HepG2 (cell line): ENCODE results near the gene OBSL1. TPM values are rescaled to one million over a fixed set of nuclear protein-coding genes. Genes with fewer than 3 reads are reported as not detected.

Experiments used
- ATAC-seq: fragments of 200-7000 bp; cut with Tn5 transposase; 3 replicates; pipeline ENCODE4 v1.9.1; 2020; ENCODE audit warnings: mild to moderate bottlenecking, moderate library complexity
- BruUV-seq: library from RNA; stranded (reverse); fragments of 400-500 nt; replicated peaks from 2 replicates; lab custom pipeline; 2021; lab: Mats Ljungman, UMichigan
- CTCF ChIA-PET: fragments of 300-600 bp; formaldehyde crosslinking; extraction: SDS; loops from one replicate; lab custom pipeline; 2021; ENCODE audit warnings: low total read pairs, inconsistent platforms, low intra/inter-chr PET ratio; lab: Yijun Ruan, JAX
- POLR2A ChIA-PET: fragments of 350-600 bp; sonication (Branson Sonifier 250); formaldehyde crosslinking; loops from one replicate; lab custom pipeline; 2020; ENCODE audit warnings: antibody characterized with exemption, inconsistent platforms; lab: Yijun Ruan, JAX
- DNase-seq: peaks from one replicate; pipeline ENCODE4 v3.0.0-alpha.2; 2015; ENCODE audit warnings: low spot score
- FAIRE-seq: peaks from 3 replicates; lab custom pipeline; 2011; peaks lifted over from hg19 to GRCh38; lab: Jason Lieb, UNC
- H2AFZ ChIP-seq: one replicate; pipeline ENCODE4 v1.6.1; 2011; ENCODE audit warnings: low read length, inconsistent platforms
- H3K27ac ChIP-seq: fragments of 300-600 bp; 3 replicates; pipeline ENCODE4 v1.8.0; 2011; ENCODE audit warnings: mixed run types, mild to moderate bottlenecking, mixed read lengths, low read length, inconsistent platforms; ENCODE audit not compliant: insufficient read depth; ENCODE audit errors: extremely low read length
- H3K27me3 ChIP-seq, 2 experiments: fragments of 200-600 bp in 1 of 2; 2 replicates in 1 of 2; 3 replicates in 1 of 2; pipeline versions ENCODE4 v1.6.0 to v1.8.0; 2011; ENCODE audit warnings: low read length in 2 of 2, mild to moderate bottlenecking in 2 of 2, moderate library complexity in 2 of 2, inconsistent platforms in 1 of 2; ENCODE audit not compliant: insufficient read depth in 2 of 2, control insufficient read depth in 1 of 2
- H3K36me3 ChIP-seq, 2 experiments: fragments of 200-600 bp in 1 of 2; replicated peaks in 1 of 2; 2 replicates in 1 of 2; 3 replicates in 1 of 2; pipeline versions ENCODE4 v1.5.1 to v1.8.0; 2011; ENCODE audit warnings: low read length in 2 of 2, inconsistent platforms in 1 of 2; ENCODE audit not compliant: insufficient read depth in 2 of 2, control insufficient read depth in 1 of 2
- H3K4me1 ChIP-seq: 2 replicates; pipeline ENCODE4 v1.5.1; 2012; ENCODE audit warnings: low read length, inconsistent platforms; ENCODE audit not compliant: insufficient read depth
- H3K4me2 ChIP-seq: 2 replicates; pipeline ENCODE4 v1.6.0; 2011; ENCODE audit warnings: low read depth, low read length, inconsistent platforms
- H3K4me3 ChIP-seq, 3 experiments: fragments of 200-600 bp in 1 of 3; sonication (generic), shearing (Covaris generic) in 1 of 3; replicated peaks in 1 of 3; 2 replicates each; pipeline ENCODE4 v1.5.1; 2011 to 2016; ENCODE audit warnings: low read length in 3 of 3, inconsistent platforms in 2 of 3, low read depth in 2 of 3, mild to moderate bottlenecking in 2 of 3, control low read depth in 1 of 3, mixed read lengths in 1 of 3; ENCODE audit not compliant: insufficient read depth in 1 of 3
- H3K79me2 ChIP-seq: one replicate; pipeline ENCODE4 v1.6.1; 2011; ENCODE audit warnings: low read length, inconsistent platforms; ENCODE audit not compliant: insufficient read depth
- H3K9ac ChIP-seq: 2 replicates; pipeline ENCODE4 v1.6.0; 2011; ENCODE audit warnings: mild to moderate bottlenecking, low read depth, low read length, inconsistent platforms; ENCODE audit not compliant: insufficient read depth
- H3K9me3 ChIP-seq: 2 replicates; pipeline ENCODE4 v1.5.1; 2012; ENCODE audit warnings: mild to moderate bottlenecking, low read length
- H4K20me1 ChIP-seq: 2 replicates; pipeline ENCODE4 v1.6.0; 2011; ENCODE audit warnings: inconsistent platforms, mild to moderate bottlenecking, low read length, moderate library complexity; ENCODE audit not compliant: insufficient read depth
- CAMTA2 ChIP-seq: sonication (generic); formaldehyde crosslinking; IDR thresholded peaks from 2 replicates; pipeline ENCODE4 v1.4.0; 2020; ENCODE audit warnings: mild to moderate bottlenecking, missing genetic modification reagents, borderline replicate concordance
- FOXK1 ChIP-seq: sonication (generic); formaldehyde crosslinking; IDR thresholded peaks from 2 replicates; pipeline ENCODE4 v1.4.0; 2020; ENCODE audit warnings: low read depth, missing genetic modification reagents, borderline replicate concordance
- KLF6 ChIP-seq: IDR thresholded peaks from 2 replicates; pipeline ENCODE4 v1.8.0; 2016; ENCODE audit warnings: missing biosample characterization, missing genetic modification reagents
- MXI1 ChIP-seq: IDR thresholded peaks from 3 replicates; pipeline ENCODE4 v1.6.1; 2012; ENCODE audit warnings: low read depth, low read length, inconsistent platforms, borderline replicate concordance
- NR3C1 ChIP-seq: sonication (generic); formaldehyde crosslinking; IDR thresholded peaks from 2 replicates; pipeline ENCODE4 v1.4.0; 2020; ENCODE audit warnings: missing genetic modification reagents
- POLR2A ChIP-seq, 2 experiments: IDR thresholded peaks; 2 replicates each; pipeline ENCODE4 v1.6.1; 2011; ENCODE audit warnings: low read depth in 2 of 2, low read length in 2 of 2, mild to moderate bottlenecking in 1 of 2, moderate library complexity in 1 of 2; ENCODE audit not compliant: insufficient read depth in 1 of 2
- RCOR2 ChIP-seq: IDR thresholded peaks from 2 replicates; pipeline ENCODE4 v1.6.1; 2016; ENCODE audit warnings: missing biosample characterization, missing genetic modification reagents
- SIN3B ChIP-seq: fragments of 150-350 bp; IDR thresholded peaks from 2 replicates; pipeline ENCODE4 v1.6.1; 2014; ENCODE audit warnings: low read length
- SMAD1 ChIP-seq: sonication (generic); formaldehyde crosslinking; IDR thresholded peaks from 2 replicates; pipeline ENCODE4 v1.4.0; 2020; ENCODE audit warnings: missing genetic modification reagents, low read depth, mild to moderate bottlenecking, borderline replicate concordance
- SRSF1 ChIP-seq: fragments of 200-400 bp; formaldehyde crosslinking; optimal IDR thresholded peaks from 2 replicates; pipeline ENCODE3; 2017; ENCODE audit warnings: mild to moderate bottlenecking, low read depth, low read length, moderate library complexity
- TEAD3 ChIP-seq: optimal IDR thresholded peaks from 2 replicates; pipeline ENCODE3; 2016; ENCODE audit warnings: borderline replicate concordance
- ZFY ChIP-seq: sonication (generic); formaldehyde crosslinking; IDR thresholded peaks from 2 replicates; pipeline ENCODE4 v1.4.0; 2020; ENCODE audit warnings: missing genetic modification reagents
- ZNF329 ChIP-seq: sonication (generic); formaldehyde crosslinking; IDR thresholded peaks from 2 replicates; pipeline ENCODE4 v1.9.0; 2021; ENCODE audit warnings: low read depth, mild to moderate bottlenecking, missing genetic modification reagents
- ZNF331 ChIP-seq: sonication (generic); formaldehyde crosslinking; IDR thresholded peaks from 2 replicates; pipeline ENCODE4 v1.4.0; 2020; ENCODE audit warnings: missing genetic modification reagents
- ZNF780A ChIP-seq: sonication (generic); formaldehyde crosslinking; IDR thresholded peaks from 2 replicates; pipeline ENCODE4 v1.8.0; 2022; ENCODE audit warnings: mild to moderate bottlenecking, missing genetic modification reagents, moderate library complexity
- ZSCAN30 ChIP-seq: sonication (generic); formaldehyde crosslinking; IDR thresholded peaks from 2 replicates; pipeline ENCODE4 v1.5.0; 2020; ENCODE audit warnings: mild to moderate bottlenecking, missing genetic modification reagents
- WGBS: methylation state at CpG from one replicate; pipeline ENCODE4 v1.1.6; 2017; ENCODE audit warnings: low lambda C conversion rate; 5-methylcytosine and 5-hydroxymethylcytosine counted together
- in situ Hi-C: cut with HindIII; loops from 2 replicates; pipeline ENCODE4 v1.10.0; 2017; ENCODE audit warnings: low pct_unique_long_range_greater_than_20kb; ENCODE audit not compliant: extremely low pct_ligation_motif_present
- intact Hi-C: fragments of 100-400 bp; cut with micrococcal nuclease; formaldehyde crosslinking; loops from one replicate; pipeline ENCODE4 v1.10.0; 2022; ENCODE audit not compliant: unreplicated experiment
- polyA plus RNA-seq, 8 experiments: library from polyadenylated mRNA; depleted of rRNA in 3 of 8; stranded (reverse) in 7 of 8; unstranded in 1 of 8; fragments of >200 nt; fragmentation: Illumina TruSeq in 4 of 8; extraction: Trizol in 4 of 8; gene quantifications; 2 replicates each; pipeline versions ENCODE4 v1.2.1 to v1.2.3, GENCODE V29; 2011 to 2016; ENCODE audit warnings: low read depth in 4 of 8, missing spikeins in 1 of 8, mixed read lengths in 1 of 8; ENCODE audit not compliant: insufficient read depth in 1 of 8
- total RNA-seq, 5 experiments: library from RNA; depleted of rRNA; stranded (reverse); fragments of >200 nt; fragmentation: Illumina TruSeq; extraction: Trizol; gene quantifications; 2 replicates each; pipeline ENCODE4 v1.2.3, GENCODE V29; 2016; ENCODE audit warnings: low read depth in 1 of 5
- TF ChIP-seq, protein P1 (sequence below): sonication (generic); formaldehyde crosslinking; IDR thresholded peaks from 2 replicates; pipeline ENCODE4 v1.5.1; 2020; ENCODE audit warnings: missing genetic modification reagents, mild to moderate bottlenecking, borderline replicate concordance
- TF ChIP-seq, protein P2 (sequence below): sonication (generic); formaldehyde crosslinking; IDR thresholded peaks from 2 replicates; pipeline ENCODE4 v1.4.0; 2020; ENCODE audit warnings: missing genetic modification reagents, borderline replicate concordance
- TF ChIP-seq, protein P3 (sequence below): sonication (generic); formaldehyde crosslinking; IDR thresholded peaks from 2 replicates; pipeline ENCODE4 v1.4.0; 2020; ENCODE audit warnings: missing genetic modification reagents
- TF ChIP-seq, protein P4 (sequence below): IDR thresholded peaks from 2 replicates; pipeline ENCODE4 v1.6.1; 2016; ENCODE audit warnings: low read depth, borderline replicate concordance

Gene OBSL1
- total and polyA plus RNA-seq, 2 of the 13 experiments (the other 11 are each of a cell fraction or from before 2014, with no cell fraction given): 86.7 to 218 TPM

DNA sequence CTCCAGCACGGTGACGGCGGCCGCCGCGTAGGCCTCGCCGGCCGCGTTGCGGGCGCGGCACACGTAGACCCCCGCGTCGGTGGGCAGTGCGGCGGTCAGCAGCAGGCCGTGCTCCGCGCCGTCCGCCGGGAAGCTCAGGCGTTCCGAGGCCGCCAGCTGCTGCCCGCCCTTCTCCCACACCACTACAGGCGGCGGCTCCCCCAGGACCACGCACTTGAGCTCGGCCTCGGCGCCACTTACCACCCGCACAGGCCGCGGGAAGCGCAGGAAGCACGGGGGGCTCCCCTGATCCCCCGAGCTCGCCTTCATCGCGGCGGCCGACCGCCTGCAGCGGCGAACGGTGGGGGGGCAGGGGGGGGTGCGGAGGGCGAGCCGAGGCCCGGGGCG is 422 bp downstream of the OBSL1 start:
- no peaks in the 10 kb centered on the region for H4K20me1 ChIP-seq
- BruUV-seq: no TSS peak
- POLR2A ChIA-PET: interaction anchor here (0.8 to 3.2 kb wide), 19 partner anchors 8 to 363 kb away, joined by 3 to 150 read pairs (median 4); partner anchors contain the start of genes CHPF, DNPEP, GMPPA and STK11IP
- H3K9me3 ChIP-seq: no peaks in the 10 kb centered on the region
- peaks cover 64% of the 10 kb centered on the region for H3K4me1 ChIP-seq
- CTCF ChIA-PET: interaction anchor here (2.9 kb wide), 1 partner anchor 72 kb away, joined by 13 read pairs; no protein-coding TSS in a partner anchor
- H3K27me3 ChIP-seq: no peaks in the 10 kb centered on the region
- in situ Hi-C loops: no loop called here
- H2AFZ ChIP-seq: no peak overlapping the region
- H3K36me3 ChIP-seq: peaks cover 2 to 25% of the 10 kb centered on the region in 2 experiments
- peaks cover 21% of the 10 kb centered on the region for H3K79me2 ChIP-seq
- H3K4me3 ChIP-seq: peak overlapping the region; percentile 90 to 95 (median 94)
- FAIRE-seq (no peak), ATAC-seq (peak; percentile 6), DNase-seq (no peak)
- 0% methylated on average over 20 of the region's 55 CpGs for WGBS
- intact Hi-C loops: no loop called here
- peak overlapping the region; percentile 94 for H3K27ac ChIP-seq
- H3K9ac ChIP-seq: peak overlapping the region; percentile 88
- peak overlapping the region; percentile 88 for H3K4me2 ChIP-seq
- TF ChIP-seq SRSF1 (peak; percentile 2), ZNF329 (CRISPR knock-in tag) (no peak; the same call in 1 of the 2 replicates), TEAD3 (CRISPR knock-in tag) (no peak), KLF6 (CRISPR knock-in tag) (no peak), ZNF780A (no peak), FOXK1 (no peak), ZFY (peak; percentile 81), ZSCAN30 (CRISPR knock-in tag) (no peak), CAMTA2 (CRISPR knock-in tag) (0 out of 2 replicates have a peak, but pooled peaks have one; percentile 34), ZNF331 (no peak; the same call in 1 of the 2 replicates), MXI1 (no peak), NR3C1 (CRISPR knock-in tag) (no peak), SIN3B (no peak), RCOR2 (CRISPR knock-in tag) (no peak), POLR2A (IDR thresholded peaks at IDR 0.05; ENCODE audit: insufficient read depth in 1 of 2, low read depth in 2 of 2, low read length in 2 of 2) (no peak; a peak in 1 of 4 replicates), SMAD1 (CRISPR knock-in tag) (no peak)
- TF ChIP-seq, protein P1, sequence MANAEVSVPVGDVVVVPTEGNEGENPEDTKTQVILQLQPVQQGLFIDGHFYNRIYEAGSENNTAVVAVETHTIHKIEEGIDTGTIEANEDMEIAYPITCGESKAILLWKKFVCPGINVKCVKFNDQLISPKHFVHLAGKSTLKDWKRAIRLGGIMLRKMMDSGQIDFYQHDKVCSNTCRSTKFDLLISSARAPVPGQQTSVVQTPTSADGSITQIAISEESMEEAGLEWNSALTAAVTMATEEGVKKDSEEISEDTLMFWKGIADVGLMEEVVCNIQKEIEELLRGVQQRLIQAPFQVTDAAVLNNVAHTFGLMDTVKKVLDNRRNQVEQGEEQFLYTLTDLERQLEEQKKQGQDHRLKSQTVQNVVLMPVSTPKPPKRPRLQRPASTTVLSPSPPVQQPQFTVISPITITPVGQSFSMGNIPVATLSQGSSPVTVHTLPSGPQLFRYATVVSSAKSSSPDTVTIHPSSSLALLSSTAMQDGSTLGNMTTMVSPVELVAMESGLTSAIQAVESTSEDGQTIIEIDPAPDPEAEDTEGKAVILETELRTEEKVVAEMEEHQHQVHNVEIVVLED (CRISPR knock-in tag): no peak
- TF ChIP-seq, protein P2, sequence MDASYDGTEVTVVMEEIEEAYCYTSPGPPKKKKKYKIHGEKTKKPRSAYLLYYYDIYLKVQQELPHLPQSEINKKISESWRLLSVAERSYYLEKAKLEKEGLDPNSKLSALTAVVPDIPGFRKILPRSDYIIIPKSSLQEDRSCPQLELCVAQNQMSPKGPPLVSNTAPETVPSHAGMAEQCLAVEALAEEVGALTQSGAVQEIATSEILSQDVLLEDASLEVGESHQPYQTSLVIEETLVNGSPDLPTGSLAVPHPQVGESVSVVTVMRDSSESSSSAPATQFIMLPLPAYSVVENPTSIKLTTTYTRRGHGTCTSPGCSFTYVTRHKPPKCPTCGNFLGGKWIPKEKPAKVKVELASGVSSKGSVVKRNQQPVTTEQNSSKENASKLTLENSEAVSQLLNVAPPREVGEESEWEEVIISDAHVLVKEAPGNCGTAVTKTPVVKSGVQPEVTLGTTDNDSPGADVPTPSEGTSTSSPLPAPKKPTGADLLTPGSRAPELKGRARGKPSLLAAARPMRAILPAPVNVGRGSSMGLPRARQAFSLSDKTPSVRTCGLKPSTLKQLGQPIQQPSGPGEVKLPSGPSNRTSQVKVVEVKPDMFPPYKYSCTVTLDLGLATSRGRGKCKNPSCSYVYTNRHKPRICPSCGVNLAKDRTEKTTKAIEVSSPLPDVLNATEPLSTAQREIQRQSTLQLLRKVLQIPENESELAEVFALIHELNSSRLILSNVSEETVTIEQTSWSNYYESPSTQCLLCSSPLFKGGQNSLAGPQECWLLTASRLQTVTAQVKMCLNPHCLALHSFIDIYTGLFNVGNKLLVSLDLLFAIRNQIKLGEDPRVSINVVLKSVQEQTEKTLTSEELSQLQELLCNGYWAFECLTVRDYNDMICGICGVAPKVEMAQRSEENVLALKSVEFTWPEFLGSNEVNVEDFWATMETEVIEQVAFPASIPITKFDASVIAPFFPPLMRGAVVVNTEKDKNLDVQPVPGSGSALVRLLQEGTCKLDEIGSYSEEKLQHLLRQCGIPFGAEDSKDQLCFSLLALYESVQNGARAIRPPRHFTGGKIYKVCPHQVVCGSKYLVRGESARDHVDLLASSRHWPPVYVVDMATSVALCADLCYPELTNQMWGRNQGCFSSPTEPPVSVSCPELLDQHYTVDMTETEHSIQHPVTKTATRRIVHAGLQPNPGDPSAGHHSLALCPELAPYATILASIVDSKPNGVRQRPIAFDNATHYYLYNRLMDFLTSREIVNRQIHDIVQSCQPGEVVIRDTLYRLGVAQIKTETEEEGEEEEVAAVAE: no peak
- TF ChIP-seq, protein P3, sequence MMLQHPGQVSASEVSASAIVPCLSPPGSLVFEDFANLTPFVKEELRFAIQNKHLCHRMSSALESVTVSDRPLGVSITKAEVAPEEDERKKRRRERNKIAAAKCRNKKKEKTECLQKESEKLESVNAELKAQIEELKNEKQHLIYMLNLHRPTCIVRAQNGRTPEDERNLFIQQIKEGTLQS (CRISPR knock-in tag): no peak
- TF ChIP-seq, protein P4, sequence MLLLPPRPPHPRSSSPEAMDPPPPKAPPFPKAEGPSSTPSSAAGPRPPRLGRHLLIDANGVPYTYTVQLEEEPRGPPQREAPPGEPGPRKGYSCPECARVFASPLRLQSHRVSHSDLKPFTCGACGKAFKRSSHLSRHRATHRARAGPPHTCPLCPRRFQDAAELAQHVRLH (CRISPR knock-in tag): no peak
